SK-N-SH (cell line): ENCODE measurements around the gene ATG16L2. TPM values are rescaled to one million over a fixed set of nuclear protein-coding genes. Genes with fewer than 3 reads are reported as not detected.

Source experiments
- CTCF ChIA-PET: fragments of 300-600, 350-600 bp; formaldehyde crosslinking; extraction: SDS; loops from one replicate; lab custom pipeline; 2021; lab: Yijun Ruan, JAX
- POLR2A ChIA-PET: fragments of 350-600 bp; sonication (Branson Sonifier 250); formaldehyde crosslinking; extraction: SDS; loops from one replicate; lab custom pipeline; 2020; ENCODE audit warnings: antibody characterized with exemption, inconsistent platforms; lab: Yijun Ruan, JAX
- DNase-seq: peaks from one replicate; pipeline ENCODE4 v3.0.0; 2012
- H2AFZ ChIP-seq: fragments of 200-600 bp; sonication (generic); 2 replicates; pipeline ENCODE4 v1.8.1; 2016; ENCODE audit warnings: antibody characterized with exemption, mild to moderate bottlenecking, low read depth
- H3F3A ChIP-seq: fragments of 200-600 bp; sonication (generic); replicated peaks from 2 replicates; pipeline ENCODE3; 2016; ENCODE audit warnings: antibody characterized with exemption, mild to moderate bottlenecking; ENCODE audit not compliant: insufficient read depth
- H3K27ac ChIP-seq, 2 experiments: fragments of 200-500 bp in 1 of 2; fragments of 200-600 bp in 1 of 2; sonication (Bioruptor generic) in 1 of 2; sonication (generic), shearing (Covaris generic) in 1 of 2; 2 replicates each; pipeline versions ENCODE4 v1.5.1 to v1.6.1; 2014 to 2016; ENCODE audit warnings: low read depth in 2 of 2, inconsistent platforms in 1 of 2, low read length in 1 of 2, mild to moderate bottlenecking in 1 of 2, mixed read lengths in 1 of 2
- H3K27me3 ChIP-seq: fragments of 200-600 bp; sonication (generic), shearing (Covaris generic); 2 replicates; pipeline ENCODE4 v1.6.1; 2016; ENCODE audit warnings: mixed run types; ENCODE audit not compliant: insufficient read depth
- H3K36me3 ChIP-seq, 2 experiments: fragments of 200-500 bp in 1 of 2; fragments of 200-600 bp in 1 of 2; sonication (Bioruptor generic) in 1 of 2; sonication (generic) in 1 of 2; replicated peaks in 1 of 2; 2 replicates each; pipeline versions ENCODE3 to v1.5.1; 2014 to 2016; ENCODE audit warnings: low read length in 1 of 2, mild to moderate bottlenecking in 1 of 2; ENCODE audit not compliant: insufficient read depth in 2 of 2, control insufficient read depth in 1 of 2
- H3K4me1 ChIP-seq, 2 experiments: fragments of 200-500 bp in 1 of 2; fragments of 200-600 bp in 1 of 2; sonication (Bioruptor generic) in 1 of 2; sonication (generic), shearing (Covaris generic) in 1 of 2; 2 replicates each; pipeline versions ENCODE4 v1.5.1 to v1.6.1; 2014 to 2016; ENCODE audit warnings: low read depth in 1 of 2, low read length in 1 of 2, mixed run types in 1 of 2; ENCODE audit not compliant: insufficient read depth in 2 of 2, control insufficient read depth in 1 of 2
- H3K4me2 ChIP-seq: fragments of 200-600 bp; sonication (generic), shearing (Covaris generic); 2 replicates; pipeline ENCODE4 v1.6.1; 2017; ENCODE audit warnings: mixed run types
- H3K4me3 ChIP-seq, 2 experiments: fragments of 200-500 bp in 1 of 2; fragments of 200-600 bp in 1 of 2; sonication (Bioruptor generic) in 1 of 2; sonication (generic), shearing (Covaris generic) in 1 of 2; 2 replicates each; pipeline versions ENCODE4 v1.5.1 to v1.8.1; 2014 to 2016; ENCODE audit warnings: low read depth in 2 of 2, inconsistent platforms in 1 of 2, low read length in 1 of 2, mild to moderate bottlenecking in 1 of 2, mixed read lengths in 1 of 2, moderate library complexity in 1 of 2
- H3K79me2 ChIP-seq: fragments of 200-600 bp; sonication (generic); 2 replicates; pipeline ENCODE4 v1.8.1; 2017; ENCODE audit warnings: mild to moderate bottlenecking; ENCODE audit not compliant: insufficient read depth
- H3K9ac ChIP-seq: fragments of 200-600 bp; sonication (generic); 2 replicates; pipeline ENCODE4 v1.6.1; 2017; ENCODE audit warnings: mixed run types
- H3K9me2 ChIP-seq: fragments of 200-600 bp; sonication (generic); 2 replicates; pipeline ENCODE4 v1.6.1; 2017; ENCODE audit warnings: mixed run types
- H3K9me3 ChIP-seq: fragments of 200-600 bp; sonication (generic); 2 replicates; pipeline ENCODE4 v1.6.1; 2017; ENCODE audit warnings: mixed run types, mild to moderate bottlenecking, moderate library complexity
- H4K20me1 ChIP-seq: fragments of 200-600 bp; sonication (generic); 2 replicates; pipeline ENCODE4 v1.6.1; 2017; ENCODE audit warnings: mild to moderate bottlenecking, mixed run types; ENCODE audit not compliant: insufficient read depth
- CHD2 ChIP-seq: fragments of 150-350 bp; IDR thresholded peaks from 2 replicates; pipeline ENCODE4 v1.6.1; 2018; ENCODE audit warnings: low read length; ENCODE audit not compliant: partially characterized antibody
- CTCF ChIP-seq: fragments of 200-600 bp; sonication (generic); IDR thresholded peaks from 2 replicates; pipeline ENCODE4 v1.6.1; 2017; ENCODE audit warnings: antibody characterized with exemption, mild to moderate bottlenecking, moderate library complexity
- EZH2phosphoT487 ChIP-seq: fragments of 200-600 bp; sonication (generic); IDR thresholded peaks from 2 replicates; pipeline ENCODE4 v1.6.1; 2017; ENCODE audit warnings: low read depth, mixed run types, mild to moderate bottlenecking, antibody characterized with exemption, moderate library complexity, borderline replicate concordance
- FOSL2 ChIP-seq: IDR thresholded peaks from 2 replicates; pipeline ENCODE4 v1.4.0; 2012; ENCODE audit warnings: low read depth, mild to moderate bottlenecking, moderate library complexity, borderline replicate concordance
- MXI1 ChIP-seq: IDR thresholded peaks from 2 replicates; pipeline ENCODE4 v1.6.1; 2012; ENCODE audit warnings: mild to moderate bottlenecking, low read depth, low read length, improper control_type of control experiment
- NFIC ChIP-seq: IDR thresholded peaks from 2 replicates; pipeline ENCODE4 v1.4.0; 2012; ENCODE audit warnings: borderline replicate concordance
- PBX3 ChIP-seq: IDR thresholded peaks from 2 replicates; pipeline ENCODE4; 2012
- RAD21 ChIP-seq: IDR thresholded peaks from 2 replicates; pipeline ENCODE4 v1.6.1; 2012; ENCODE audit warnings: mild to moderate bottlenecking, low read length
- REST ChIP-seq: IDR thresholded peaks from 2 replicates; pipeline ENCODE4 v1.6.1; 2012; ENCODE audit warnings: mild to moderate bottlenecking, low read depth, low read length, moderate library complexity
- RFX5 ChIP-seq: IDR thresholded peaks from 2 replicates; pipeline ENCODE4 v1.6.1; 2012; ENCODE audit warnings: mild to moderate bottlenecking, improper control_type of control experiment, low read length
- SIN3A ChIP-seq: IDR thresholded peaks from 2 replicates; pipeline ENCODE4 v1.6.1; 2012; ENCODE audit warnings: low read depth, mild to moderate bottlenecking, low read length, moderate library complexity, borderline replicate concordance
- TAF1 ChIP-seq: IDR thresholded peaks from 2 replicates; pipeline ENCODE4 v1.6.1; 2012; ENCODE audit warnings: low read depth, mild to moderate bottlenecking, low read length, moderate library complexity, borderline replicate concordance
- TCF12 ChIP-seq: IDR thresholded peaks from 2 replicates; pipeline ENCODE4 v1.4.0; 2012
- USF1 ChIP-seq: IDR thresholded peaks from 2 replicates; pipeline ENCODE4 v1.4.0; 2012; ENCODE audit warnings: low read depth, borderline replicate concordance
- YY1 ChIP-seq: IDR thresholded peaks from 2 replicates; pipeline ENCODE4 v1.4.0; 2012; ENCODE audit warnings: low read depth, mild to moderate bottlenecking
- ZBTB33 ChIP-seq: IDR thresholded peaks from 2 replicates; pipeline ENCODE4 v1.4.0; 2012; ENCODE audit warnings: low read depth, borderline replicate concordance
- WGBS: methylation state at CpG from one replicate; pipeline ENCODE4 v1.1.6; 2017; ENCODE audit warnings: low lambda C conversion rate; 5-methylcytosine and 5-hydroxymethylcytosine counted together
- polyA plus RNA-seq, 3 experiments: library from polyadenylated mRNA; depleted of rRNA; stranded (reverse); fragments of >200 nt; gene quantifications; 2 replicates each; pipeline ENCODE4 v1.2.3, GENCODE V29; 2012

The ATG16L2 gene
- 26.9 and 29.4 TPM in 2 replicates for polyA plus RNA-seq (2012; rRNA removed)
- polyA plus RNA-seq (2012; cell fraction: cytosol; rRNA removed) = 3.8 and 6.1 TPM in 2 replicates
- polyA plus RNA-seq (2012; cell fraction: nucleus; rRNA removed) = 205 and 218 TPM in 2 replicates

DNA sequence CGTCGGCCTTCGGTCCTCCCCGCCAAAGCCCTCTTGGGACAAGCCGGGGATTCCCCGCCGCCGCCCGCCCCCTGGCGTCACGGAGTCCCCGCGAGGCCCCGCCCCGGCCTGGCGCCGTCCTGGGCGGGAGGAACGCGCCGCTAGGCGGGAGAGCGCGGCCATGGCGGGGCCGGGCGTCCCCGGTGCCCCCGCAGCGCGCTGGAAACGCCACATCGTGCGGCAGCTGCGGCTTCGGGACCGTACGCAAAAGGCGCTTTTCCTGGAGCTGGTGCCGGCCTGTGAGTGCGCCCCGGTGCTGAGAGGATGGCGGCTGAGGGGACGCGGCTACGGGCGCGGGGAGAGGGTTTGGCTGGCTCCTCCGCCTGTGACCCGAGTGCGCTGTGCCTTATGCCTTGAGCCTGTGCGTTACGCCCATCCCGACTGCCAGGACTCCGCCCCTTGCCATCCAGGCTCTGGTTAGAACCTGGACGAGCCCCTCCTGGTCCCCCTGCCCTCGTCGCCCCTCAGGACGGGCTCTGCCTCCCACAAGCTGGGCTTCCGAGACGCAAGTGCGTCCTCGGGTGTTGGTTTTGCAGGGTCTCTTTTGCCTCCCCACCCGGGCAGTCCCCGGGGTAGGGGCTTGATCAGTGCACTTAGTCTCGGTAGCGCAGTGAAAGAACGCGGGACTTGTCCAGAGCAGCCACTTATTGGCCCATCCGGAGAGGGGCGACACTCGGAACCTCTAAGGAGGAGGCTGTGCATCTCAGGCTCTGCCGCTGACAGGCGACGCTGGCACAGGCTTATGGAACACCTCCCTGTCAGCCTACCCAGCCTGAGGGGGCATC is at the start of gene ATG16L2:
Gene ATG16L2, plus strand, starts transcription at position 126 of the 824 bp plus-strand sequence. Its CDS starts 35 bp downstream, at position 161.
- peak; percentile 98 for DNase-seq
- CTCF ChIA-PET = interaction anchor here (1.0 to 5.4 kb wide), 6 partner anchors 17 to 428 kb away, joined by 3 to 33 read pairs (median 7); no protein-coding TSS in a partner anchor
- Histone ChIP-seq H3K9me2 (no peaks in the 10 kb centered on the region), H3K9ac (peak within 1 kb of the TSS; percentile 97), H3K9me3 (no peaks in the 10 kb centered on the region), H3K27ac (peak within 1 kb of the TSS; percentile 91 to 96), H3K36me3 (no peaks in the 10 kb centered on the region), H3K4me3 (peak within 1 kb of the TSS; percentile 83 to 92), H2AFZ (peak within 1 kb of the TSS; percentile 89), H3K4me1 (peaks cover 8 to 33% of the 10 kb centered on the region in 2 experiments; a peak in 2 of 4 replicates), H3K4me2 (peak within 1 kb of the TSS; percentile 97), H3F3A (no peaks in the 10 kb centered on the region), H4K20me1 (no peaks in the 10 kb centered on the region), H3K27me3 (no peaks in the 10 kb centered on the region), H3K79me2 (peaks cover 25% of the 10 kb centered on the region; the same call in 1 of the 2 replicates)
- POLR2A ChIA-PET = no interaction called here
- WGBS = 0% methylated on average over 39 of the region's 75 CpGs
- TF ChIP-seq NFIC (no peak), SIN3A (peak; percentile 38; the same call in 1 of the 2 replicates), RFX5 (no peak), PBX3 (no peak; the same call in none of the 2 replicates), ZBTB33 (no peak), CTCF (peak; percentile 18), REST (no peak), EZH2phosphoT487 (no peak), USF1 (no peak), RAD21 (no peak), CHD2 (peak; percentile 65), MXI1 (peak; percentile 52), FOSL2 (no peak), TAF1 (peak; percentile 23; the same call in 1 of the 2 replicates), TCF12 (no peak), YY1 (peak; percentile 74; the same call in 1 of the 2 replicates)
